HEK293 (cell line): ENCODE data around the gene PTDSS2.

ENCODE experiments used
- CTCF ChIA-PET: fragments of 350-600 bp; formaldehyde crosslinking; extraction: SDS; loops from one replicate; lab custom pipeline; 2021; ENCODE audit warnings: antibody characterized with exemption; lab: Yijun Ruan, JAX
- POLR2A ChIA-PET: fragments of 300-600 bp; formaldehyde crosslinking; extraction: SDS; loops from one replicate; lab custom pipeline; 2020; ENCODE audit warnings: antibody characterized with exemption, inconsistent platforms; lab: Yijun Ruan, JAX
- H3K27ac ChIP-seq: fragments of 200-500 bp; sonication (Bioruptor generic); 2 replicates; pipeline ENCODE4 v1.5.1; 2014; ENCODE audit warnings: low read depth, low read length, control low read depth, inconsistent platforms; ENCODE audit errors: extremely low read depth
- H3K36me3 ChIP-seq, 2 experiments: fragments of 200-500 bp in 1 of 2; sonication (Bioruptor generic) in 1 of 2; 1 replicate in 1 of 2; 2 replicates in 1 of 2; pipeline ENCODE4 v1.5.1; 2014 to 2017; ENCODE audit warnings: inconsistent platforms in 2 of 2, low read length in 2 of 2; ENCODE audit not compliant: control insufficient read depth in 2 of 2, insufficient read depth in 1 of 2
- H3K4me1 ChIP-seq: fragments of 200-500 bp; sonication (Bioruptor generic); 2 replicates; pipeline ENCODE4 v1.5.1; 2014; ENCODE audit warnings: mild to moderate bottlenecking, low read length, inconsistent platforms; ENCODE audit not compliant: control insufficient read depth, insufficient read depth
- H3K4me3 ChIP-seq: 2 replicates; pipeline ENCODE4 v1.5.1; 2011; ENCODE audit warnings: low read depth, mild to moderate bottlenecking, control low read depth, low read length, moderate library complexity
- H3K9me3 ChIP-seq: fragments of 200-500 bp; sonication (Bioruptor generic); 2 replicates; pipeline ENCODE4 v1.5.1; 2014; ENCODE audit warnings: low read depth, low read length, inconsistent platforms; ENCODE audit not compliant: control insufficient read depth, insufficient read depth
- BCL11B ChIP-seq: fragments of 450-650 bp; formaldehyde crosslinking; IDR thresholded peaks from 2 replicates; pipeline ENCODE4 v1.5.1; 2016; ENCODE audit warnings: low read depth, missing biosample characterization, missing genetic modification characterization
- KLF1 ChIP-seq: fragments of 450-650 bp; formaldehyde crosslinking; IDR thresholded peaks from 2 replicates; pipeline ENCODE4 v1.5.1; 2016; ENCODE audit warnings: missing biosample characterization, missing genetic modification characterization
- KLF7 ChIP-seq: fragments of 450-650 bp; formaldehyde crosslinking; IDR thresholded peaks from 2 replicates; pipeline ENCODE4 v1.5.1; 2016; ENCODE audit warnings: missing biosample characterization, missing genetic modification characterization, borderline replicate concordance
- PRDM2 ChIP-seq: fragments of 450-650 bp; formaldehyde crosslinking; IDR thresholded peaks from 2 replicates; pipeline ENCODE4 v1.5.1; 2016; ENCODE audit warnings: missing biosample characterization, missing genetic modification characterization, borderline replicate concordance
- RBAK ChIP-seq: fragments of 450-650 bp; formaldehyde crosslinking; IDR thresholded peaks from 2 replicates; pipeline ENCODE4 v1.5.1; 2016; ENCODE audit warnings: missing biosample characterization, missing genetic modification characterization
- SP2 ChIP-seq: fragments of 450-650 bp; formaldehyde crosslinking; IDR thresholded peaks from 2 replicates; pipeline ENCODE4 v1.5.1; 2016; ENCODE audit warnings: missing biosample characterization, missing genetic modification characterization
- SP3 ChIP-seq: fragments of 450-650 bp; formaldehyde crosslinking; IDR thresholded peaks from 2 replicates; pipeline ENCODE4 v1.5.1; 2016; ENCODE audit warnings: missing biosample characterization, missing genetic modification characterization
- ZBTB10 ChIP-seq: fragments of 450-650 bp; formaldehyde crosslinking; IDR thresholded peaks from 2 replicates; pipeline ENCODE4 v1.5.1; 2016; ENCODE audit warnings: missing biosample characterization, missing genetic modification characterization
- ZBTB11 ChIP-seq: fragments of 450-650 bp; formaldehyde crosslinking; conservative IDR thresholded peaks from 2 replicates; pipeline ENCODE4 v1.5.1; 2016; ENCODE audit warnings: low read depth, missing biosample characterization, missing genetic modification characterization
- ZBTB26 ChIP-seq: fragments of 450-650 bp; formaldehyde crosslinking; optimal IDR thresholded peaks from 2 replicates; pipeline ENCODE3; 2016; ENCODE audit warnings: missing biosample characterization, mild to moderate bottlenecking, missing genetic modification characterization
- ZBTB8A ChIP-seq: fragments of 450-650 bp; formaldehyde crosslinking; IDR thresholded peaks from 2 replicates; pipeline ENCODE4 v1.5.1; 2016; ENCODE audit warnings: missing biosample characterization, missing genetic modification characterization
- ZNF324 ChIP-seq: fragments of 450-650 bp; formaldehyde crosslinking; IDR thresholded peaks from 2 replicates; pipeline ENCODE4 v1.5.1; 2016; ENCODE audit warnings: missing biosample characterization, missing genetic modification characterization
- ZNF510 ChIP-seq: fragments of 450-650 bp; formaldehyde crosslinking; IDR thresholded peaks from 2 replicates; pipeline ENCODE4 v1.5.1; 2018; ENCODE audit warnings: mild to moderate bottlenecking, missing genetic modification characterization, missing biosample characterization; ENCODE audit not compliant: insufficient replicate concordance
- ZNF549 ChIP-seq: fragments of 450-650 bp; IDR thresholded peaks from 2 replicates; pipeline ENCODE4 v1.5.1; 2018; ENCODE audit warnings: missing biosample characterization, missing genetic modification characterization, mild to moderate bottlenecking, inconsistent platforms, moderate library complexity
- ZNF555 ChIP-seq: fragments of 450-650 bp; formaldehyde crosslinking; conservative IDR thresholded peaks from 2 replicates; pipeline ENCODE4 v1.5.1; 2017; ENCODE audit warnings: missing biosample characterization, mild to moderate bottlenecking, missing genetic modification characterization, inconsistent platforms
- ZNF610 ChIP-seq: fragments of 450-650 bp; formaldehyde crosslinking; IDR thresholded peaks from 2 replicates; pipeline ENCODE4 v1.5.1; 2016; ENCODE audit warnings: missing biosample characterization, missing genetic modification characterization, borderline replicate concordance
- ZNF658 ChIP-seq: fragments of 450-650 bp; formaldehyde crosslinking; IDR thresholded peaks from 2 replicates; pipeline ENCODE4; 2016; ENCODE audit warnings: missing biosample characterization, missing genetic modification characterization
- ZNF701 ChIP-seq: fragments of 450-650 bp; formaldehyde crosslinking; IDR thresholded peaks from 2 replicates; pipeline ENCODE4 v1.5.1; 2016; ENCODE audit warnings: missing biosample characterization, missing genetic modification characterization
- ZNF76 ChIP-seq: fragments of 450-650 bp; formaldehyde crosslinking; IDR thresholded peaks from 2 replicates; pipeline ENCODE4; 2016; ENCODE audit warnings: low read depth, missing biosample characterization, missing genetic modification characterization, borderline replicate concordance
- ZNF777 ChIP-seq: fragments of 450-650 bp; formaldehyde crosslinking; IDR thresholded peaks from 2 replicates; pipeline ENCODE4 v1.5.1; 2017; ENCODE audit warnings: missing biosample characterization, missing genetic modification characterization, borderline replicate concordance

PTDSS2 gene

GRCh38 chr11:416051-416756 is 33.9 kb upstream of the PTDSS2 start (continued):
- no peak for TF ChIP-seq ZNF658 (tag by site-specific recombination)
- TF ChIP-seq ZNF610 (tag by site-specific recombination) = no peak
- TF ChIP-seq ZNF555 = no peak
- no peak for TF ChIP-seq ZNF324 (tag by site-specific recombination)
- TF ChIP-seq ZBTB10 (tag by site-specific recombination) = no peak
- no peak for TF ChIP-seq ZBTB11 (tag by site-specific recombination)
- no peak for TF ChIP-seq BCL11B (tag by site-specific recombination)
- TF ChIP-seq, all 188 proteins: peak for 0

GRCh38 chr11:416757-417621 is 33.1 kb upstream of the PTDSS2 start:
- Histone ChIP-seq H3K9me3 (no peaks in the 10 kb centered on the region), H3K36me3 (no peaks in the 10 kb centered on the region), H3K4me1 (no peaks in the 10 kb centered on the region), H3K27ac (no peak overlapping the region), H3K4me3 (peak overlapping the region; percentile 39)
- ChIA-PET CTCF (no interaction called here), POLR2A (interaction anchor here (0.8 kb wide), 1 partner anchor 10 kb away, joined by 4 read pairs; no protein-coding TSS in a partner anchor)
- no peak for TF ChIP-seq ZNF549 (tag by site-specific recombination)
- TF ChIP-seq KLF7 (tag by site-specific recombination) = peak; percentile 30; the same call in 1 of the 2 replicates
- peak; percentile 28; the same call in 1 of the 2 replicates for TF ChIP-seq ZNF777 (tag by site-specific recombination)
- TF ChIP-seq ZNF701 (tag by site-specific recombination) = no peak
- no peak for TF ChIP-seq ZNF76 (tag by site-specific recombination)
- no peak; the same call in 1 of the 2 replicates for TF ChIP-seq SP3 (tag by site-specific recombination)
- TF ChIP-seq SP2 (tag by site-specific recombination) = peak; percentile 44
- TF ChIP-seq ZBTB8A (tag by site-specific recombination) = peak; percentile 80
- no peak for TF ChIP-seq PRDM2 (tag by site-specific recombination)
- peak; percentile 57 for TF ChIP-seq ZBTB26 (tag by site-specific recombination)
- TF ChIP-seq KLF1 (tag by site-specific recombination) = peak; percentile 64
- TF ChIP-seq RBAK (tag by site-specific recombination) = no peak
- TF ChIP-seq ZNF510 (tag by site-specific recombination) = no peak
